Mammary epithelial cell (primary cell): Measurements from ENCODE around the gene ARHGEF10L.

Experiments used
- EZH2 ChIP-seq: IDR thresholded peaks from 2 replicates; pipeline ENCODE4 v1.6.1; 2012; ENCODE audit warnings: low read length, inconsistent platforms, borderline replicate concordance
- TF ChIP-seq, protein P1 (sequence below), 2 donors: IDR thresholded peaks in 1 of 2; conservative IDR thresholded peaks in 1 of 2; 2 replicates each; pipeline ENCODE4 v1.5.1; 2011 to 2012; ENCODE audit warnings: inconsistent platforms in 2 of 2, low read length in 2 of 2, mild to moderate bottlenecking in 2 of 2, control low read depth in 1 of 2, low read depth in 1 of 2; ENCODE audit not compliant: insufficient read depth in 1 of 2; ENCODE audit errors: extremely low read depth in 1 of 2

DNA sequence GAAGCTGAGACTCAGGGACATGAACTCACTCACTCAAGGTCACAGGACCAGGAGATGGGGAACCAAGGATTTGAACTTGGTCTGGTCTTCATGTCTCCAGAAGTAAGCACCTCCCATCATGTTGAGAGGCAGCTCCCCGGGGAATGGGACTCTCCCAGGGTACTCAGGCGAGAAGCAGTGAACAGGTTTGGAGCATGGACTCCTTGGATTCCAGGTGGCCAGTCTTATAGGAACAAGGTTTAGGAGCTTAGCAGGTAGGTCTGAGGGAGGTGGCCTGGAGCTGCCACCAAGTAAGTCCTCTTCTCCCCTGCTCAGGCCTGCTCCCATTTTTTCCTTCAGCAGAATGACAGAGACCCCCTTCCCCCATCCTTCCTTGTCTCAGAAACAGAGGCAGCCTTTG lies 14.9 kb upstream of the ARHGEF10L start:
- TF ChIP-seq, protein P1, sequence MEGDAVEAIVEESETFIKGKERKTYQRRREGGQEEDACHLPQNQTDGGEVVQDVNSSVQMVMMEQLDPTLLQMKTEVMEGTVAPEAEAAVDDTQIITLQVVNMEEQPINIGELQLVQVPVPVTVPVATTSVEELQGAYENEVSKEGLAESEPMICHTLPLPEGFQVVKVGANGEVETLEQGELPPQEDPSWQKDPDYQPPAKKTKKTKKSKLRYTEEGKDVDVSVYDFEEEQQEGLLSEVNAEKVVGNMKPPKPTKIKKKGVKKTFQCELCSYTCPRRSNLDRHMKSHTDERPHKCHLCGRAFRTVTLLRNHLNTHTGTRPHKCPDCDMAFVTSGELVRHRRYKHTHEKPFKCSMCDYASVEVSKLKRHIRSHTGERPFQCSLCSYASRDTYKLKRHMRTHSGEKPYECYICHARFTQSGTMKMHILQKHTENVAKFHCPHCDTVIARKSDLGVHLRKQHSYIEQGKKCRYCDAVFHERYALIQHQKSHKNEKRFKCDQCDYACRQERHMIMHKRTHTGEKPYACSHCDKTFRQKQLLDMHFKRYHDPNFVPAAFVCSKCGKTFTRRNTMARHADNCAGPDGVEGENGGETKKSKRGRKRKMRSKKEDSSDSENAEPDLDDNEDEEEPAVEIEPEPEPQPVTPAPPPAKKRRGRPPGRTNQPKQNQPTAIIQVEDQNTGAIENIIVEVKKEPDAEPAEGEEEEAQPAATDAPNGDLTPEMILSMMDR (conservative IDR thresholded peaks at IDR 0.05 in 1 of 2, IDR thresholded peaks at IDR 0.05 in 1 of 2; ENCODE audit: extremely low read depth in 1 of 2, insufficient read depth in 1 of 2, low read depth in 1 of 2, low read length in 2 of 2) = no peak
- no peak for TF ChIP-seq EZH2
